OCI-LY7 (cell line): ENCODE data around the gene TNFSF15. TPM values are rescaled to one million over a fixed set of nuclear protein-coding genes. Genes with fewer than 3 reads are reported as not detected.

Source experiments
- BruUV-seq: library from RNA; stranded (reverse); fragments of 400-500 nt; replicated peaks from 2 replicates; lab custom pipeline; 2021; lab: Mats Ljungman, UMichigan
- CTCF ChIA-PET: fragments of 300-600 bp; sonication (Branson Sonifier 250); formaldehyde crosslinking; loops from one replicate; lab custom pipeline; 2022; ENCODE audit warnings: antibody characterized with exemption; ENCODE audit not compliant: unreplicated experiment; lab: Charles Lee
- POLR2A ChIA-PET: fragments of 300-600 bp; sonication (Branson Sonifier 250); formaldehyde crosslinking; loops from one replicate; lab custom pipeline; 2022; ENCODE audit warnings: antibody characterized with exemption; lab: Charles Lee
- DNase-seq: peaks from one replicate; pipeline ENCODE4 v3.0.0-alpha.2; 2015; ENCODE audit warnings: low spot score
- H2AFZ ChIP-seq: fragments of 200-600 bp; sonication (generic), shearing (Covaris generic); 2 replicates; pipeline ENCODE4 v1.6.1; 2014; ENCODE audit warnings: mild to moderate bottlenecking, antibody characterized with exemption, low read length, moderate library complexity
- H3K27ac ChIP-seq: fragments of 200-600 bp; sonication (generic); 2 replicates; pipeline ENCODE4 v1.5.1; 2014; ENCODE audit warnings: mixed run types, low read depth, mild to moderate bottlenecking, moderate library complexity, low read length, inconsistent platforms; ENCODE audit not compliant: poor library complexity, severe bottlenecking
- H3K36me3 ChIP-seq: fragments of 200-600 bp; sonication (generic); 2 replicates; pipeline ENCODE4 v1.6.1; 2014; ENCODE audit warnings: mild to moderate bottlenecking, antibody characterized with exemption, low read length, moderate library complexity, mixed read lengths; ENCODE audit not compliant: insufficient read depth
- H3K4me1 ChIP-seq: fragments of 200-600 bp; sonication (generic); 2 replicates; pipeline ENCODE4 v1.5.1; 2014; ENCODE audit warnings: mild to moderate bottlenecking, low read length; ENCODE audit not compliant: insufficient read depth, poor library complexity, severe bottlenecking
- H3K4me2 ChIP-seq: fragments of 200-600 bp; sonication (generic); 2 replicates; pipeline ENCODE4 v1.6.1; 2014; ENCODE audit warnings: mild to moderate bottlenecking, low read length
- H3K4me3 ChIP-seq: fragments of 200-600 bp; sonication (generic); 2 replicates; pipeline ENCODE4 v1.5.1; 2014; ENCODE audit warnings: mild to moderate bottlenecking, low read depth, low read length; ENCODE audit not compliant: poor library complexity, severe bottlenecking
- H3K79me2 ChIP-seq: fragments of 200-600 bp; sonication (generic); 2 replicates; pipeline ENCODE4 v1.6.1; 2016; ENCODE audit warnings: low read depth, mild to moderate bottlenecking, low read length, moderate library complexity, mixed read lengths; ENCODE audit not compliant: insufficient read depth
- H3K9me2 ChIP-seq: fragments of 200-600 bp; sonication (generic); 2 replicates; pipeline ENCODE4 v1.6.1; 2016; ENCODE audit warnings: mild to moderate bottlenecking, low read length, mixed read lengths; ENCODE audit not compliant: insufficient read depth
- H3K9me3 ChIP-seq: fragments of 200-600 bp; sonication (generic); 2 replicates; pipeline ENCODE4 v1.6.1; 2014; ENCODE audit warnings: mild to moderate bottlenecking, mixed run types, low read length, mixed read lengths
- H4K20me1 ChIP-seq: fragments of 200-600 bp; sonication (generic); 2 replicates; pipeline ENCODE4 v1.6.1; 2014; ENCODE audit warnings: mild to moderate bottlenecking, antibody characterized with exemption, low read length, moderate library complexity, mixed read lengths; ENCODE audit not compliant: insufficient read depth
- CTCF ChIP-seq: fragments of 200-600 bp; sonication (generic); conservative IDR thresholded peaks from 2 replicates; pipeline ENCODE4 v1.5.1; 2014; ENCODE audit warnings: mild to moderate bottlenecking, antibody characterized with exemption, low read length, moderate library complexity, mixed read lengths
- EZH2phosphoT487 ChIP-seq: fragments of 200-600 bp; sonication (generic); IDR thresholded peaks from 2 replicates; pipeline ENCODE4 v1.6.1; 2018; ENCODE audit warnings: low read depth, borderline replicate concordance, mild to moderate bottlenecking, mixed run types, antibody characterized with exemption, low read length, moderate library complexity, mixed read lengths
- intact Hi-C: fragments of 100-400 bp; cut with micrococcal nuclease; formaldehyde crosslinking; loops from one replicate; pipeline ENCODE4 v1.10.0; 2022; ENCODE audit not compliant: unreplicated experiment
- total RNA-seq, 2 experiments: library from RNA; depleted of rRNA in 1 of 2; stranded (reverse); fragments of >200 nt in 1 of 2; shearing (Covaris generic) in 1 of 2; gene quantifications; 2 replicates each; pipeline ENCODE4 v1.2.3, GENCODE V29; 2014 to 2022

TNFSF15 gene
- total RNA-seq, 2 experiments from 2014 or later: 0.23 TPM; not detected in 1

DNA sequence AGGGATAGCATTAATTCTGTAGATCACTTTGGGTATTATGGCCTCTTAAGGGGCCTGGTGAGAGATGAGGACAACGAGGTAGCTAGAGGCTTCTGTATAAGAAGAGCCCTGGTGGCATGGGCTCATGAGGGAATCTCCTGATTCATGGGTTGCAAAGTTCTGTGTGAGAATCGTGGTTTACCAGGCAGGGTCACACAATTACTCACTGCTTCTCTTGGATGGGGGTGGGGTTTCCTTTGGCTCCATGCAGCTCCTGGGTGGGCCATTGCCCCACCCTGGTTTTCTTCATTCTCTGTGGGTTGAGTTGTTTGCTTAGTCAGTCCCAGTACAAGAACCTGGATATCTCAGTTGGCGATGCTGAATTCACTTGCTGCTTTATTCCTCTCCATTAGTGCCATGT is 30.9 kb upstream of the TNFSF15 start:
- intact Hi-C loops: no loop called here
- no peak for DNase-seq
- H3K36me3 ChIP-seq: no peaks in the 10 kb centered on the region
- no peaks in the 10 kb centered on the region for H3K9me3 ChIP-seq
- H3K4me3 ChIP-seq: no peak overlapping the region
- BruUV-seq: no TSS peak
- no peaks in the 10 kb centered on the region for H4K20me1 ChIP-seq
- no peaks in the 10 kb centered on the region for H3K4me1 ChIP-seq
- no peak overlapping the region for H2AFZ ChIP-seq
- ChIA-PET POLR2A (interaction anchor here (0.7 kb wide), 2 partner anchors 59 to 158 kb away, joined by 3 read pairs; no protein-coding TSS in a partner anchor), CTCF (no interaction called here)
- H3K27ac ChIP-seq: no peak overlapping the region
- H3K79me2 ChIP-seq: no peaks in the 10 kb centered on the region
- no peak for TF ChIP-seq EZH2phosphoT487
- TF ChIP-seq CTCF: no peak
- H3K4me2 ChIP-seq: no peak overlapping the region
- no peaks in the 10 kb centered on the region for H3K9me2 ChIP-seq

- Histone ChIP-seq H3K9me2 (no peaks in the 10 kb centered on the region), H3K36me3 (no peaks in the 10 kb centered on the region), H3K79me2 (no peaks in the 10 kb centered on the region), H3K9me3 (no peaks in the 10 kb centered on the region), H2AFZ (no peak overlapping the region), H3K4me2 (no peak overlapping the region), H3K4me1 (no peaks in the 10 kb centered on the region), H4K20me1 (no peaks in the 10 kb centered on the region), H3K4me3 (no peak overlapping the region), H3K27ac (no peak overlapping the region)
- no peak for DNase-seq
- ChIA-PET POLR2A (interaction anchor here (0.6 to 1.0 kb wide), 3 partner anchors 10 to 137 kb away, joined by 3 read pairs; no protein-coding TSS in a partner anchor), CTCF (no interaction called here)
- intact Hi-C loops: no loop called here
- TF ChIP-seq EZH2phosphoT487 (no peak), CTCF (no peak)
- no TSS peak for BruUV-seq
Observed at GRCh38 chr9:114834386-114834785, 28.5 kb upstream of the TNFSF15 start.

GRCh38 chr9:114830546-114830945 is 24.7 kb upstream of the TNFSF15 start:
- no TSS peak for BruUV-seq
- POLR2A ChIA-PET: no interaction called here

More at GRCh38 chr9:114830546-114830945, 24.7 kb upstream of the TNFSF15 start:
- no peaks in the 10 kb centered on the region for H3K4me1 ChIP-seq
- no peak overlapping the region for H3K4me3 ChIP-seq
- no peak overlapping the region for H3K27ac ChIP-seq
- H2AFZ ChIP-seq: no peak overlapping the region
- no peak for TF ChIP-seq CTCF
- TF ChIP-seq EZH2phosphoT487: no peak
- DNase-seq: no peak
- no peaks in the 10 kb centered on the region for H3K36me3 ChIP-seq
- H3K9me3 ChIP-seq: no peaks in the 10 kb centered on the region
- no peaks in the 10 kb centered on the region for H3K79me2 ChIP-seq
- H4K20me1 ChIP-seq: no peaks in the 10 kb centered on the region
- no peak overlapping the region for H3K4me2 ChIP-seq
- intact Hi-C loops: no loop called here
- CTCF ChIA-PET: no interaction called here
- no peaks in the 10 kb centered on the region for H3K9me2 ChIP-seq
